ENCODE data around the gene ZNF587.

GRCh38 chr19:57886046-57886445 lies 36.4 kb downstream of the ZNF587 start:
- TF ChIP-seq CTCF (IDR thresholded peaks at IDR 0.05) (no peak), EP300 (IDR thresholded peaks at IDR 0.05) (no peak), POLR2A (IDR thresholded peaks at IDR 0.05) (no peak)

All from tibial nerve (tissue), 4 donors.